Measurements from ENCODE around the gene SELP.

DNA sequence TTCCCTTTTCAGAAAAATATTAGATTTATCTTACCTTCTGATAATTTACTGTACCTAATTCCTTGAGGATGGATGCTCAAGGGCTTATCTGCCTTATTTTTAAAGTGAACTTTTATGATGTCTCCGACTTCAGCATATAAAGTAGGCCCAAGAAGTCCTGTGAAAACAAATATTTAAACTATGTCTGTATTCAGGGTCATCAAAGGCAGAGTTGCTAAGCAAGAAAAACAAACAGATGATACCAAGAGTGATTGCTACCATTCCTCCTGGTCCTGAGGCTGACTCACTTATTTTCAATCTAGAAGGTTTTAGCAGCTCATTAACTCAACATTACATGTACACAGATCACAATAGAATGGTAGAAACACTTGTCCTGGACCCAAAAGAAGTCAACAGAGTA lies 57.7 kb downstream of the SELP start:
- no peak for TF ChIP-seq POLR2A (IDR thresholded peaks at IDR 0.05)
- TF ChIP-seq, protein P1, sequence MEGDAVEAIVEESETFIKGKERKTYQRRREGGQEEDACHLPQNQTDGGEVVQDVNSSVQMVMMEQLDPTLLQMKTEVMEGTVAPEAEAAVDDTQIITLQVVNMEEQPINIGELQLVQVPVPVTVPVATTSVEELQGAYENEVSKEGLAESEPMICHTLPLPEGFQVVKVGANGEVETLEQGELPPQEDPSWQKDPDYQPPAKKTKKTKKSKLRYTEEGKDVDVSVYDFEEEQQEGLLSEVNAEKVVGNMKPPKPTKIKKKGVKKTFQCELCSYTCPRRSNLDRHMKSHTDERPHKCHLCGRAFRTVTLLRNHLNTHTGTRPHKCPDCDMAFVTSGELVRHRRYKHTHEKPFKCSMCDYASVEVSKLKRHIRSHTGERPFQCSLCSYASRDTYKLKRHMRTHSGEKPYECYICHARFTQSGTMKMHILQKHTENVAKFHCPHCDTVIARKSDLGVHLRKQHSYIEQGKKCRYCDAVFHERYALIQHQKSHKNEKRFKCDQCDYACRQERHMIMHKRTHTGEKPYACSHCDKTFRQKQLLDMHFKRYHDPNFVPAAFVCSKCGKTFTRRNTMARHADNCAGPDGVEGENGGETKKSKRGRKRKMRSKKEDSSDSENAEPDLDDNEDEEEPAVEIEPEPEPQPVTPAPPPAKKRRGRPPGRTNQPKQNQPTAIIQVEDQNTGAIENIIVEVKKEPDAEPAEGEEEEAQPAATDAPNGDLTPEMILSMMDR (IDR thresholded peaks at IDR 0.05): no peak
